Activated T-helper 1 cell treated with anti-CD3 and anti-CD28 coated beads, Interleukin-12 subunit alpha, Interleukin-12 subunit beta, Interleukin-2, Interleukin-4 antibody, amounts not matched to agents 30 ng/mL and 10 ng/mL and 1 ng/mL, durations not matched to agents 14 hours and 24 hours and 36 hours (primary cell): Measurements from ENCODE around the gene CTDNEP1. TPM values are rescaled to one million over a fixed set of nuclear protein-coding genes. Genes with fewer than 3 reads are reported as not detected.
A peak's percentile ranks its signal among the peaks of the same experiment; 100 is the strongest.
"Not testable (repeated sequence)": the region's sequence is repeated elsewhere in the genome, so short reads cannot be mapped to it uniquely, and the experiment has no call there.

Source experiments
- DNase-seq: peaks from one replicate; pipeline ENCODE4 v3.0.0; 2021; ENCODE audit warnings: low spot score
- H3K27ac Mint-ChIP-seq: one replicate; pipeline ENCODE4 v1.8.0; 2021; ENCODE audit warnings: mild to moderate bottlenecking, mixed read lengths
- H3K27me3 Mint-ChIP-seq: one replicate; pipeline ENCODE4 v1.8.0; 2022; ENCODE audit warnings: mild to moderate bottlenecking, moderate library complexity, mixed read lengths; ENCODE audit not compliant: insufficient read depth
- H3K36me3 Mint-ChIP-seq: one replicate; pipeline ENCODE4 v1.8.0; 2021; ENCODE audit warnings: low read depth, mixed read lengths
- H3K4me1 Mint-ChIP-seq: one replicate; pipeline ENCODE4 v1.8.0; 2021; ENCODE audit warnings: low read depth, mixed read lengths
- H3K4me3 Mint-ChIP-seq: one replicate; pipeline ENCODE4 v1.8.0; 2021; ENCODE audit warnings: mild to moderate bottlenecking, moderate library complexity, mixed read lengths
- H3K9me3 Mint-ChIP-seq: one replicate; pipeline ENCODE4 v1.8.0; 2021; ENCODE audit warnings: mixed read lengths
- intact Hi-C: fragments of 100-400 bp; cut with micrococcal nuclease; formaldehyde crosslinking; loops from one replicate; pipeline ENCODE4 v1.15.1; 2024
- total RNA-seq: library from RNA; stranded (reverse); gene quantifications from 2 replicates; pipeline ENCODE4 v1.2.3, GENCODE V29; 2022

The CTDNEP1 gene
- total RNA-seq, 1 donor from 2014 or later: 193 TPM

DNA sequence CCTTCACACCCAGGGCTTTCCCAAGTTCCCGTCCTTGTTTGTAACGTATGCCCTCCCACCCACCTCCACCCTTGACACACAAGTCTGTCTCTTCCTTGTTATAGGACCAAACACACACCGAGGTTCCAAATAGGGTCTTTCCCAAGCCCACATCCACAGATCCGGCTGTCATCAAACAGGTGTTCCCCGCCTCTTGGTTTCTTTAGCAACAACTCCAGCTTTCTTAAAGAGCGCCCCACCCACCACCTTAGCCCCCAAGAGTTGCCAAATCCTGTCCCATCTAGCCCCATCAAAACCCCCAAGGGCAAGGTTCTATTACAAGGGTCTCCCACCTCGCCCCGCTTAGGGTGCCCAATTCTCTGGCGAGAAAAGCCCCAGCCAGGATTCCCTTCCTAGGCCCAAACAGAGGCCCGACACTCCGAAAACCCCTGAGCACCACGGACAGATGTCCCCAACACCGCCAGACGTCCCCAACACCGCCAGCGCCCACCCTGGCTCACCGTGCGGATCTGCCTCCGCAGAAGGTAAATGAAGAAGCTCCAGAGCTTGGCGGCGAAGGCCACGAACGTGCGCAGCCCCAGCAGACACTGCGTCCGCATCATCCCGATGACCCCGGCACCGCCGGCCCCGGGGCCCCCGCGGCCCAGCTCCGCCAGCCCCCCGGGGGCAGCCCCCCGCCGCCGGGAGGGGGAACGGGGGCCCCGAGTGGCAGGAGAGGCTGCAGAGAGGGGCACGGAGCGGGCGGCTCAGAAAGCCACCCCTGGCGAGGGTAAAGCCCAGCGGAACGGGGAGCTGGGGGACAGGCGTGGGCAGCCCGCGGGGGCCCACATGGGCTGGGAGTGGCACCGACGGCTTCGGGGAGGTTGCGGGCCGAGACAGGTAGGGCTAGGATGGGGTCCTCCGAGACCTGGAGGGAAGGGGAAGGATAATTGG lies 573 bp downstream of the CTDNEP1 start:
- H3K4me1 Mint-ChIP-seq: peaks cover 42% of the 10 kb centered on the region
- peak overlapping the region; percentile 95 for H3K27ac Mint-ChIP-seq
- DNase-seq: no peak
- intact Hi-C loops: loop anchor here (5.0 kb wide), 1 partner anchor 151 kb away; the partner anchor contains the start of gene TMEM256
- H3K36me3 Mint-ChIP-seq: peaks cover 35% of the 10 kb centered on the region
- peak overlapping the region; percentile 98 for H3K4me3 Mint-ChIP-seq
- peaks cover 5% of the 10 kb centered on the region for H3K27me3 Mint-ChIP-seq
- no peaks in the 10 kb centered on the region for H3K9me3 Mint-ChIP-seq

DNA sequence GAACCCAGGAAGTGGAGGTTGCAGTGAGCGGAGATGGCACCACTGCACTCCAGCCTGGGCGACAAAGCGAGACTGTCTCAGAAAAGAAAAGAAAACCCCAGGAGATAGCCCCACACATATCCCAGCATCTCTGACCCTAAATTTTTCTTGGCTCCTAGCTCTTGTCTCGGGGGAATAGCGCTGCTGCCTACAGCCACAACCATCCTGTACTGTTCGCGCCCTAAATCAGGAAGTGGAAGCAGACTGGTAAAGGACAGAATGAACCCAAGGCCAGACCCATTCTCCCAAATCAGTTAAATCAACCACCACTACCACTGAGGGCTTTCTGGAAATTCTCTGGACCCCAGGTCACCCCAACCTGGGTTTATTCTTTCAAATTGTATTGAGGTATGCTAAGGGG lies 1.7 kb downstream of the CTDNEP1 start:
- H3K9me3 Mint-ChIP-seq: no peaks in the 10 kb centered on the region
- peak overlapping the region; percentile 95 for H3K27ac Mint-ChIP-seq
- peaks cover 5% of the 10 kb centered on the region for H3K27me3 Mint-ChIP-seq
- H3K4me1 Mint-ChIP-seq: peaks cover 42% of the 10 kb centered on the region
- no peak for DNase-seq
- peaks cover 36% of the 10 kb centered on the region for H3K36me3 Mint-ChIP-seq
- intact Hi-C loops: loop anchor here (5.0 kb wide), 1 partner anchor 152 kb away; the partner anchor contains the start of gene TMEM256
- H3K4me3 Mint-ChIP-seq: peak overlapping the region; percentile 98

DNA sequence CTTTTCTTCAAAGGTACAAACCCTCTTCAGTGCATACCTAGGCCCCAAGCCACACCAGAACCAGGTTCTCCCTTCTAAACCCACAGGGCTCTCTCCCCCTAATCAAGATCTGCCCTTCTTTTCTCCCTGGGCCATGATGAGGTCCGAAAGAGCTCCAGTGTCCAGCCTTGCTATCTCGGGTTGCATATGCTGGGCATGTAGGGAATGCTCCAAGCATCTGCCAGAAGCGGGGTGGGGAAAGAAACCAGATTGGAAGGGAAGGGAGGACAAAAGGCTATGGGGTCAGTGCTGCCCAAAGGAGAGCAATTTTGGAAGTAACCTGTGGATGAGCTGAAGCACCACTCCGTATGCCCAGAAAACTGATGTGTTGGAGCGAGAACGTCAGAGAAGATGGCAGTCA lies 2.3 kb downstream of the CTDNEP1 start:
- H3K9me3 Mint-ChIP-seq: no peaks in the 10 kb centered on the region
- no peak for DNase-seq
- intact Hi-C loops: no loop called here
- peaks cover 5% of the 10 kb centered on the region for H3K27me3 Mint-ChIP-seq
- peaks cover 42% of the 10 kb centered on the region for H3K4me1 Mint-ChIP-seq
- H3K27ac Mint-ChIP-seq: peak overlapping the region; percentile 63
- H3K4me3 Mint-ChIP-seq: peak overlapping the region; percentile 98
- H3K36me3 Mint-ChIP-seq: peaks cover 37% of the 10 kb centered on the region

DNA sequence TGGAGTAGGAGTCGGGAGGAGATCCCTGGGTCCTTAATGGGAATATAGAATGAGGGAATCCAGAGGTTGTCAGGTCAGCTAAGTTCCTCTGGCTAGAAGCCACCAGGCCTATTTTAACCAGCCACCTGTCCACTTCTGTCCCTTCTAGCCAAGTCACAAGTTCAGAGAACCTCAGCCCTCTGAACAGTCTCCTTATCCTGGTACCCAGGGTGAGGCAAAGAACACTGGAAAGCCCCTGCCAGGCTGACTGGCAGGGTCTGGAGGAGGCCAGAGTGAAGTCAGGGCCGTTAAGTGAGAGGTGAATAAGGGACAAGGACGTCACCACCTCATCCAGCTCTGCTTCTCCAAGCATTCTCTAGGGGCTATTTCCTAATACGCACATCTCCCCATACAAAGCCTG lies 2.7 kb downstream of the CTDNEP1 start:
- intact Hi-C loops: no loop called here
- no peaks in the 10 kb centered on the region for H3K9me3 Mint-ChIP-seq
- no peak for DNase-seq
- H3K27ac Mint-ChIP-seq: no peak overlapping the region
- peaks cover 34% of the 10 kb centered on the region for H3K36me3 Mint-ChIP-seq
- peak overlapping the region; percentile 98 for H3K4me3 Mint-ChIP-seq
- H3K4me1 Mint-ChIP-seq: peaks cover 39% of the 10 kb centered on the region
- peaks cover 5% of the 10 kb centered on the region for H3K27me3 Mint-ChIP-seq

DNA sequence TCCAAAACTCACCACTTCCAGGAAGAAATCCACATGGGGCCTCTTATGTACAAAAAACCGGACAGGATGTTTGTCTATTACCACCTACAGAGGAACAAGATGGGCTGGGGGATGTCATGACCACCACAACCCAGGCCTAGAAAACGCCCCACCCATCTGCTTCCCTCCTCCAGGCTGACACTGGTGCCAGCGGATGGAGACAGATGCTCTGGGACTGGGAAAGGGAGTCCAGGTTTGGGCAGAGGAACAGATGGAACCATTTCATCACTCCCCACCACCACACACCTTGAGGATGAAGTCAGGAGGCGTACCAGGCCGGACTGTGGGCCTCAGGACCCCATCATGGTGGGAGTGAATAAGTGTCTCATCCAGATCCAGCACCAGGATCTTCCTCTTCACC lies 4.8 kb downstream of the CTDNEP1 start:
- H3K9me3 Mint-ChIP-seq: no peaks in the 10 kb centered on the region
- intact Hi-C loops: no loop called here
- H3K4me1 Mint-ChIP-seq: peaks cover 42% of the 10 kb centered on the region
- H3K36me3 Mint-ChIP-seq: peaks cover 36% of the 10 kb centered on the region
- DNase-seq: no peak
- H3K27me3 Mint-ChIP-seq: no peaks in the 10 kb centered on the region
- H3K27ac Mint-ChIP-seq: no peak overlapping the region
- H3K4me3 Mint-ChIP-seq: no peak overlapping the region

DNA sequence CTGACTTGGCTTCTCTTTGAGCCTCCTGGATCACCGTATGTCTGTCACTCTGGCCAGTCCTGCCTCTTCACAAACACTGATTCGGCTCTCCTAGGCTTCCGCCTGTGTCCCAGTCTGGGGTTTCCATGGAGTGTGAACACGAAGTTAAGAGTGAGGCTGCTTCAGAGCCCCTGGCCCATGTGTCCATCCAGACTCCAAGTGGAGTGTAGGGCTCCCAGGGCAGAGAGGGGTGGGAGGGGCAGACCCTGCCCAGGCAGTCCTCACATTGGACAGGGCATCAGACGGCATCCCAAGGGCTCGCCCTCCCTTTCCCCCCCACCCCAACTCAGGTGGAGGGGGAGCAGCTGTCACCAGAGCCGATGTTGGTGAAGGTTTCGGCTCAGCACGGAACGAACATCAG lies 7.7 kb downstream of the CTDNEP1 start:
- intact Hi-C loops: loop anchor here (2.0 kb wide), 2 partner anchors 209 to 329 kb away; no protein-coding TSS in a partner anchor
- Mint-ChIP-seq H3K4me3 (peak overlapping the region; percentile 48), H3K4me1 (peaks cover 44% of the 10 kb centered on the region)

DNA sequence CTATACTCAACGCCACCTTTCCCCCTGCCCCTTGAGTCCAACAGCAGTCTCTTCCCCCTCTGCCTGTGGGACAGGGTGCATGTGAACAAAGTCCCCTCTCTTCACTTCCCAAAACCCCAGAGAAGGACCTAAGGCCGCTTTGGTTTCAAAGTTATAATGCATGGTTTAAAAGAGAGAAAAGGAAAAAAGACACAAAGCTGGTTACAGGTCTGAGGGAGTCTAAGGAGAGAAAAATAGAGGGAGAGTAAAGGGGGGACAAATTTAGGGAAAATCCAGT lies 8.1 kb downstream of the CTDNEP1 start:
- no peak for DNase-seq
- Mint-ChIP-seq H3K4me3 (peak overlapping the region; percentile 97), H3K9me3 (no peaks in the 10 kb centered on the region), H3K36me3 (peaks cover 40% of the 10 kb centered on the region), H3K27me3 (no peaks in the 10 kb centered on the region), H3K27ac (peak overlapping the region; percentile 42), H3K4me1 (peaks cover 40% of the 10 kb centered on the region)
- intact Hi-C loops: loop anchor here (2.0 kb wide), 2 partner anchors 209 to 329 kb away; no protein-coding TSS in a partner anchor

More for the DNA sequence above, 7.7 kb downstream of the CTDNEP1 start:
- H3K36me3 Mint-ChIP-seq: peaks cover 42% of the 10 kb centered on the region
- not testable (repeated sequence) for DNase-seq, H3K27ac Mint-ChIP-seq, H3K9me3 Mint-ChIP-seq, H3K27me3 Mint-ChIP-seq

DNA sequence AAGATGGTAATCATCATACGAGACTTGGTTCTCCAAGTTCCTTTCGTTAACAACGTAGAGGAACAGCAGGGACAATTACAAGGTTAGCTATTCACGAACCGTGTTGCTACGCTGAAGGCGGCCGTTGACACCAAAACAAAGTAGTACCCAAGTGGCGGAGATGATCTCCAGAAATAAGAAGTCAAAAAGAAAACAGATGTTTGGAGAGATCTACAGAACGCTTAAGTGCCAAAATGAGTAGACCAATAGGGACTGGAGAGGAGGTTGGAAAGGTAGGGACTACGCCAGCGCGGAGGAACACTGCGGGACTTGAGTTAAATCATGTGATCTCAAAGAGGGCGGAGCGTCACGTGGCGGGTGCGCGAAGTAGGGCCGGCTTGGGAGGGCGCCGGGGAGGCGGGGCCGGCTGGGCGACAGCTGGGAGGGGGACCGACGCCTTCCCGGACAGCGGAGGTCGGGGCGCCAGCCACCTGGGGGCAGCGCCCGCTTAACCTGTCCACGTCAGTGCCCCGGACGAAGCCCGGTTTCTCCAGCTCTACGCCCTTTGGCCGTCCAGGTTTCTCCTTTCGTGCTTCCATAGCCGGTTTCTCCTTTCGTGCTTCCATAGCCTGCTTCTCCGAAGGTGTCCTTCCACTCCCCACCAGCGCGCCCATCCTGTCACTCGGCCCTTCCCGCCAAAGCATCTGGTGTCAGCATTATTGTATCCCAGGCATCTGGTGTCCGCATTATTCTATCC lies 8.6 kb downstream of the CTDNEP1 start:
- intact Hi-C loops: loop anchor here (2.0 kb wide), 2 partner anchors 208 to 330 kb away; no protein-coding TSS in a partner anchor
- H3K36me3 Mint-ChIP-seq: peaks cover 40% of the 10 kb centered on the region
- H3K9me3 Mint-ChIP-seq: no peaks in the 10 kb centered on the region
- H3K27ac Mint-ChIP-seq: peak overlapping the region; percentile 93
- peaks cover 39% of the 10 kb centered on the region for H3K4me1 Mint-ChIP-seq
- H3K27me3 Mint-ChIP-seq: no peaks in the 10 kb centered on the region
- DNase-seq: peak; percentile 90
- peak overlapping the region; percentile 97 for H3K4me3 Mint-ChIP-seq

DNA sequence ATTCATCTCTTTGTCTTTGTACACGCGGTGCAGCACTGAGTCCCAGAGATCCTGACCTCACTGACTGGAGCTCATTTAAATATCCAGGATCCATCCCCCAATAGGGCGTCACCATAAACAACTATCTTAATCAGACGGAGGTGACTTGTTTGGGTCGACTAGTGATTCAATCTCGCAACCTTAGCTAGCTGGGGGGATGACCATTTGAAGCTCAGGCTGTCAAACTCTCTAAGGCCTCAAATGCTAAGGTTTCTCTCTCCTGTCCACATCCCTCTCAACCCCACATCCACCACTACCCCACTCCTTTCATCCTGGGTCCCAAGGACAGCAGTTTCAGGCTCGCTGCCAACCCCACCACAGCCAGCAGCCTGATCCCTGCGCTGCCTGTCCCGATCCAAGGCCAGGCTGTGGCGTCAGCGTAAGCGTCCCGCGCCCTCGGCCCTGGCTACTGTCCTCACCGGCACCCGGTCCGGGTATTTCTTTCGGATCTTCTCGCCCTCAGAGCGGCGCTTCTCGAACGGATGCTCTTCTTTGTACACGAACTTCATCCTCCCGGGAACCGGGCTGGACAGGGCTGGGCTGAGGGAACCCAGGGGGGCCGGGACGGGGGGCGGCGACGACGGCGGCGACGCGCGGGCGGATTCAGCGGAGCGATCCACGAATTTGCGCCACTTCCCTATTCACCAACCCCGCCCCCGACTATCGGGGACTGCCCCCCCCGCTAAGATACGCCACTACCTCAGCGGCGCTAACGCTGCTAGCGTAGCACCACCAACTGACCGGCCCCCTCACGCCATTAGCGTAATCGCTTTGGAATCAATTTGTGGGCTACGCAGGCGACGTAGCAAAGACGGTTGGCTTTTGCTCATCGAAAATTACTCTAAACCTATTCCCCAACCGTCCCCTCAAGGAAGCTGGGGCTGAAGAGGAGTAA lies 9.5 kb downstream of the CTDNEP1 start, which contains the start of gene GABARAP:
GABARAP (minus strand) TSS at position 667 of the 934 bp plus-strand sequence; CDS start at position 548, 119 bp downstream.
- peak; percentile 87 for DNase-seq
- Mint-ChIP-seq H3K27ac (peak within 1 kb of the TSS; percentile 93), H3K36me3 (peaks cover 40% of the 10 kb centered on the region), H3K9me3 (no peaks in the 10 kb centered on the region), H3K4me1 (peaks cover 44% of the 10 kb centered on the region), H3K4me3 (peak within 1 kb of the TSS; percentile 97), H3K27me3 (no peaks in the 10 kb centered on the region)
- intact Hi-C loops: loop anchor here (2.0 kb wide), 2 partner anchors 207 to 331 kb away; no protein-coding TSS in a partner anchor

DNA sequence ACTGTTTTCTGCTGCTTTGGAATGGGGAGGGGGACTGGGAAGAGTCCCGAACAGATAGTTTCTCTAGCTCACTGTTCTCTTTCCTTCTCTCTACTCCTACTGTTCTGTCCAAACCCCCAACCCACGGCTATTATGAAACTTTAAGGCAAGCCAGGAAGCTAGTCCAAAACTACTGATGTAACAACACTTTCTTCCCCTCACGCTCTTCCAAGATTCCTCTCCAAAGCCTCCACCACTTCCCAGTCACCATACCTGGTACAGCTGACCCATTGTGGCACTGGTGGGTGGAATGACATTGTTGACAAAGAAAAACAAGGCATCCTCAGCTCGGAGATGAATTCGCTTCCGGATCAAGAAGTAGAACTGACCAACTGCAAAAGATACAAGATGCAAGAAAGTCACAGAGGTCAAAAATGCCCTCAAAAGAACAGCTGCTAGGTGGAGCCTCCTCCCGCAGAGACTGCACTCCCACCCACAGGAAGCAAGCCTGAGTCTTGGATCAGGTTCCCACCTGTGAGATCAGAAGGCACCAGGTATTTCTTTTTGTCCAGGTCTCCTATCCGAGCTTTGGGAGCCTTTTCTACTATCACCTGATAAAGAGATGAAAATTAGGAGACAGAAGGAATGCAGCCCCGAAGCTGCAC lies 10.3 kb downstream of the CTDNEP1 start:
- Mint-ChIP-seq H3K4me1 (peaks cover 49% of the 10 kb centered on the region), H3K27me3 (no peaks in the 10 kb centered on the region), H3K36me3 (peaks cover 40% of the 10 kb centered on the region), H3K9me3 (no peaks in the 10 kb centered on the region), H3K27ac (peak overlapping the region; percentile 93), H3K4me3 (peak overlapping the region; percentile 97)
- no peak for DNase-seq
- intact Hi-C loops: no loop called here

DNA sequence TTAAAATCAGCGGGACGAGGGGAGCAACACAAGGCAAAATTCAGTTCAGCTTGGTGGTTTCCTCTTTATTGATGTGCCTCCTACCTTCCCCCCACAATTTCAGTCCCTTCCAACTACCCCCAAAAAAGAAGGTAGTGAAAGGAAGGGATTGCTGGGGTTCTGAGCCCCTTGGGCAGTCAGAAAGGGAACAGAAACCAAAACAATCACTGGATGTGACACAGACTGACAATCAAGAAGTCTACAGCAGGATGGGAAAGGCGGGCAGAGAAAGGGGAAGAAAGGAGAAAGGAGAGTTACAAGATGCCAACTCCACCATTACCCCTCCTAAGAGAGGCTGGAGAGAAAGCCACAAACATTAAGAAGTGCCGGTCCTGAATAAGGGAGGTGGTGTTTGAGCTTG lies 11.2 kb downstream of the CTDNEP1 start:
- no peak for DNase-seq
- peak overlapping the region; percentile 97 for H3K4me3 Mint-ChIP-seq
- H3K4me1 Mint-ChIP-seq: peaks cover 58% of the 10 kb centered on the region
- H3K27me3 Mint-ChIP-seq: no peaks in the 10 kb centered on the region
- no peaks in the 10 kb centered on the region for H3K9me3 Mint-ChIP-seq
- peaks cover 42% of the 10 kb centered on the region for H3K36me3 Mint-ChIP-seq
- H3K27ac Mint-ChIP-seq: peak overlapping the region; percentile 15
- intact Hi-C loops: no loop called here
